Progenitor cell of endocrine pancreas (in vitro differentiated cells): ENCODE measurements around the gene ZNF746. TPM values are rescaled to one million over a fixed set of nuclear protein-coding genes. Genes with fewer than 3 reads are reported as not detected.

Experiments
- DNase-seq: peaks from one replicate; pipeline ENCODE4 v3.0.0; 2021; ENCODE audit warnings: low spot score; ENCODE audit not compliant: unreplicated experiment
- H3K27ac Mint-ChIP-seq: 2 replicates; pipeline ENCODE4 v1.8.0; 2021; ENCODE audit warnings: mild to moderate bottlenecking, moderate library complexity, mixed read lengths
- H3K27me3 Mint-ChIP-seq: 2 replicates; pipeline ENCODE4 v1.8.0; 2021; ENCODE audit warnings: mixed read lengths
- H3K36me3 Mint-ChIP-seq: 2 replicates; pipeline ENCODE4 v1.8.0; 2022; ENCODE audit warnings: mixed read lengths; ENCODE audit not compliant: insufficient read depth
- H3K4me1 Mint-ChIP-seq: 2 replicates; pipeline ENCODE4 v1.8.0; 2021; ENCODE audit warnings: low read depth, mixed read lengths
- H3K4me3 Mint-ChIP-seq: 2 replicates; pipeline ENCODE4 v1.8.0; 2021; ENCODE audit warnings: low read depth, mild to moderate bottlenecking, moderate library complexity, mixed read lengths
- H3K9me3 Mint-ChIP-seq: 2 replicates; pipeline ENCODE4 v1.8.0; 2021; ENCODE audit warnings: low read depth, mixed read lengths
- CTCF ChIP-seq: fragments of 200-600 bp; sonication (generic); IDR thresholded peaks from one replicate; pipeline ENCODE4 v1.5.0; 2021; ENCODE audit warnings: antibody characterized with exemption, mild to moderate bottlenecking; ENCODE audit not compliant: unreplicated experiment
- total RNA-seq: library from RNA; stranded (reverse); gene quantifications from 2 replicates; pipeline ENCODE4 v1.2.1, GENCODE V29; 2021

ZNF746 gene
- total RNA-seq, 1 donor from 2014 or later = 26.7 TPM

GRCh38 chr7:149529136-149529718 is 31.6 kb upstream of the ZNF746 start:
- no peak overlapping the region for H3K27ac Mint-ChIP-seq
- no peaks in the 10 kb centered on the region for H3K27me3 Mint-ChIP-seq
- TF ChIP-seq CTCF = no peak
- DNase-seq = no peak
- peaks cover 31% of the 10 kb centered on the region for H3K9me3 Mint-ChIP-seq
- H3K36me3 Mint-ChIP-seq = peaks cover 2% of the 10 kb centered on the region
- no peak overlapping the region for H3K4me3 Mint-ChIP-seq
- H3K4me1 Mint-ChIP-seq = no peaks in the 10 kb centered on the region

- Mint-ChIP-seq H3K27me3 (no peaks in the 10 kb centered on the region), H3K27ac (no peak overlapping the region), H3K9me3 (peaks cover 34% of the 10 kb centered on the region), H3K4me1 (no peaks in the 10 kb centered on the region), H3K4me3 (no peak overlapping the region), H3K36me3 (peaks cover 2% of the 10 kb centered on the region)
- no peak for TF ChIP-seq CTCF
- DNase-seq = no peak
Observed at GRCh38 chr7:149527414-149527813, 29.8 kb upstream of the ZNF746 start.

GRCh38 chr7:149525280-149525679 is 27.7 kb upstream of the ZNF746 start:
- peaks cover 2% of the 10 kb centered on the region for H3K36me3 Mint-ChIP-seq
- TF ChIP-seq CTCF = no peak
- H3K27me3 Mint-ChIP-seq = peaks cover 2% of the 10 kb centered on the region
- H3K4me3 Mint-ChIP-seq = no peak overlapping the region
- peaks cover 43% of the 10 kb centered on the region for H3K9me3 Mint-ChIP-seq
- no peak for DNase-seq
- no peaks in the 10 kb centered on the region for H3K4me1 Mint-ChIP-seq
- H3K27ac Mint-ChIP-seq = no peak overlapping the region

GRCh38 chr7:149524394-149524793 is 26.8 kb upstream of the ZNF746 start:
- DNase-seq = no peak
- Mint-ChIP-seq H3K4me3 (no peak overlapping the region), H3K36me3 (peaks cover 2% of the 10 kb centered on the region), H3K9me3 (peaks cover 36% of the 10 kb centered on the region), H3K27me3 (peaks cover 2% of the 10 kb centered on the region), H3K4me1 (no peaks in the 10 kb centered on the region), H3K27ac (no peak overlapping the region)
- no peak for TF ChIP-seq CTCF

- H3K27ac Mint-ChIP-seq = no peak overlapping the region
- no peaks in the 10 kb centered on the region for H3K4me1 Mint-ChIP-seq
- H3K27me3 Mint-ChIP-seq = no peaks in the 10 kb centered on the region
- no peaks in the 10 kb centered on the region for H3K36me3 Mint-ChIP-seq
- peaks cover 32% of the 10 kb centered on the region for H3K9me3 Mint-ChIP-seq
- DNase-seq = no peak
- no peak for TF ChIP-seq CTCF
- H3K4me3 Mint-ChIP-seq = no peak overlapping the region
Observed at GRCh38 chr7:149510248-149510647, 12.6 kb upstream of the ZNF746 start.
